Erythroblast (primary cell): Measurements from ENCODE around the gene EPS8L3.
"Not testable (repeated sequence)": the region's sequence is repeated elsewhere in the genome, so short reads cannot be mapped to it uniquely, and the experiment has no call there.

ENCODE experiments used
- DNase-seq, 2 experiments: peaks; one replicate each; lab custom pipeline; 2025; lab: John Stamatoyannopoulos, UW
- GATA1 ChIP-seq: IDR thresholded peaks from 2 replicates; pipeline ENCODE4 v1.6.1; 2011; ENCODE audit warnings: low read depth, mild to moderate bottlenecking, control low read depth, low read length, moderate library complexity
- POLR2A ChIP-seq: IDR thresholded peaks from 2 replicates; pipeline ENCODE4 v1.6.1; 2011; ENCODE audit warnings: mild to moderate bottlenecking, low read length

EPS8L3 gene

DNA sequence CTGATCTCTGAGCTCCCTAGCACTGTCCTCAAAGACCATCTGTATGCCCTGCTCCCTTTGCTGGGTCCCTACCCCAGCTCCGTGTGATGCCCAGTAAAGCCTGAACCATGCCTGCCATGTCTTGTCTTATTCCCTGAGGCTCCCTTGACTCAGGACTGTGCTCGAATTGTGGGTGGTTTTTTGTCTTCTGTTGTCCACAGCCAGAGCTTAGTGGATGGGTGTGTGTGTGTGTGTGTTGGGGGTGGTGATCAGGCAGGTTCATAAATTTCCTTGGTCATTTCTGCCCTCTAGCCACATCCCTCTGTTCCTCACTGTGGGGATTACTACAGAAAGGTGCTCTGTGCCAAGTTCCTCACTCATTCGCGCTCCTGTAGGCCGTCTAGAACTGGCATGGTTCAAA lies 46.0 kb downstream of the EPS8L3 start:
- DNase-seq: no peak
- TF ChIP-seq POLR2A (no peak), GATA1 (no peak)

- no peak for TF ChIP-seq POLR2A
- TF ChIP-seq GATA1: no peak
- no peak for DNase-seq
These were observed 47.1 kb downstream of the EPS8L3 start for GRCh38 chr1:109716570-109717090.

DNA sequence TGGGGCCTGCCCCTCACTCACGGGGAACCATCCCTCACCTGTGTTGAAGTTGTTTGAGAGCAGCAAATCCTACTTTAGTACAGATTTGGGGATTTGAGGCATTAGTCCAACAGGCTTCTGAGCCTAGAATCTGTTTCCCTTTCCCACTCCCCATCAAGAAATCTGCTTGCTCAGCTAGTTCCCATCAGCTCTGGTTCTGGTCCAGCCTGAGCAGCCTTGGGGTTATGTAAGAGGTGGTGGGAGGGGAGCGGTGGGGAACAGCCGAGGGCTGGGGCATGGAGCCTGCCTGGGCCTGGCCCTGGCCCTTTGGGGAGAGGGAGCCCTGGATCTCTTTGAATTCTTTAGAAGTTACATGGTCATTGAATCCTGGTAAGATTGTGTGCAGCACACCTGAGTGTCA lies 47.6 kb downstream of the EPS8L3 start:
- no peak for DNase-seq
- TF ChIP-seq POLR2A (no peak), GATA1 (no peak)

- DNase-seq: no peak
- TF ChIP-seq GATA1: no peak
- TF ChIP-seq POLR2A: no peak
These were observed 48.9 kb downstream of the EPS8L3 start for GRCh38 chr1:109714661-109715372.

- no peak for DNase-seq
- TF ChIP-seq GATA1 (no peak), POLR2A (no peak)
These were observed 50.1 kb downstream of the EPS8L3 start for GRCh38 chr1:109713636-109714035.

GRCh38 chr1:109712321-109712864 lies 51.3 kb downstream of the EPS8L3 start:
- no peak for TF ChIP-seq POLR2A
- no peak for TF ChIP-seq GATA1
- DNase-seq: no peak

GRCh38 chr1:109711593-109712320 lies 52.0 kb downstream of the EPS8L3 start, which contains the start of gene GSTM5:
Gene GSTM5 (plus strand): TSS chr1:109712251. CDS start chr1:109712313, 62 bp downstream.
- DNase-seq: not testable (repeated sequence)

- not testable (repeated sequence) for DNase-seq
These were observed 53.9 kb downstream of the EPS8L3 start for GRCh38 chr1:109709822-109710221.

DNA sequence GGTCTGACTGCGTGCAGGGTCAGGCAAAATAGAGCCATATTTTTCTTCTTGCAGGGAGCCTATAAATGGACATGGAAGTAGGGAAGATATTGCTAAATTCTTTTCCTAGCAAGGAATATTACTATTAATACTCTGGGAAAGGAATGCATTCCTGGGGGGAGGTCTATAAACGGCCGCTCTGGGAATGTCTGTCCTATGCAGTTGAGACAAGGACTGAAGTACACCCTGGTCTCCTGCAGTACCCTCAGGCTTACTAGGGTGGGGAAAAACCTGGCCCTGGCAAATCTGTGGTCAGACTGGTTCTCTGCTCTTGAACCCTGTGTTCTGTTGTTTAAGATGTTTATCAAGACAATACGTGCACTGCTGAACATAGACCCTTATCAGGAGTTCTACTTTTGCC lies 54.8 kb downstream of the EPS8L3 start:
- not testable (repeated sequence) for DNase-seq

- no peak for TF ChIP-seq POLR2A
- DNase-seq: no peak
These were observed 58.3 kb downstream of the EPS8L3 start for GRCh38 chr1:109705411-109705810.

GRCh38 chr1:109704173-109704572 lies 59.5 kb downstream of the EPS8L3 start:
- TF ChIP-seq POLR2A (no peak), GATA1 (no peak)
- no peak for DNase-seq

DNA sequence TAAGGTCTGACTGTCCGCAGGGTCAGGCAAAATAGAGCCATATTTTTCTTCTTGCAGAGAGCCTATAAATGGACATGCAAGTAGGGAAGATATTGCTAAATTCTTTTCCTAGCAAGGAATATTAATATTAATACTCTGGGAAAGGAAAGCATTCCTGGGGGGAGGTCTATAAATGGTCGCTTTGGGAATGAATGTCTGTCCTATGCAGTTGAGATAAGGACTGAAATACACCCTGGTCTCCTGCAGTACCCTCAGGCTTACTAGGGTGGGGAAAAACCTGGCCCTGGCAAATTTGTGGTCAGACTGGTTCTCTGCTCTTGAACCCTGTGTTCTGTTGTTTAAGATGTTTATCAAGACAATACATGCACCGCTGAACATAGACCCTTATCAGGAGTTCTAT lies 60.8 kb downstream of the EPS8L3 start:
- DNase-seq: not testable (repeated sequence)
